Activated CD8-positive, alpha-beta memory T cell treated with anti-CD3 and anti-CD28 coated beads for 36 hours (primary cell): ENCODE measurements around the gene EXOC6B. TPM values are rescaled to one million over a fixed set of nuclear protein-coding genes. Genes with fewer than 3 reads are reported as not detected.
"Not testable (repeated sequence)": the region's sequence is repeated elsewhere in the genome, so short reads cannot be mapped to it uniquely, and the experiment has no call there.

Source experiments
- CTCF ChIA-PET: fragments of 350-600 bp; sonication (Branson Sonifier 250); formaldehyde crosslinking; loops from one replicate; lab custom pipeline; 2021; ENCODE audit warnings: antibody characterized with exemption; lab: Charles Lee
- POLR2A ChIA-PET: fragments of 350-600 bp; sonication (Branson Sonifier 250); formaldehyde crosslinking; loops from one replicate; lab custom pipeline; 2021; ENCODE audit warnings: antibody characterized with exemption; lab: Charles Lee
- total RNA-seq, 2 experiments: library from RNA; stranded (reverse); gene quantifications; one replicate each; pipeline ENCODE4 v1.2.3, GENCODE V29; 2021

Gene EXOC6B
- total RNA-seq, 2 experiments from 2014 or later: 7.0 to 7.8 TPM

DNA sequence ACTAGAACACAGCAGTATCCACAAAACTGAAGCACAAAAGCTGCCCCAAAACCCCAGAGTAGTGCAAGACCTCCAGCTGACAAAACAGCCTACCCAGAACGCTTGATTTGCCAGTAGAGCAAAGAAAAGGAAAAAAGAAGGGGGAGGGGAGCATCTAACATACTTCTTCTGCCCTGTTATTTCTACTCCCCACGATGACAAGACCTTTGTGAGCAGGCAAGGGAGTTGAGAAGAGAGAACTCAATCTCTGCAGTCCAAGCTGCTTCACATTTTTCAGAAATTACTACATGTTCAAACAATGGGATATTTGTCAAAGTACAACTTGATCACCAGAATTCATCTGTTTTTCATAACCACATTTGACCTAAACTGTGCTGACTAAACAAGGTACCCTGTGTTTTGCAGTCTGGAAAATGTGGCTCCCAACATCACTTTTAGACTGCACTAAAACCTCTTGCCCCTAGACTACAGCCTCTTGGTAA lies 286.7 kb downstream of the EXOC6B start:
- ChIA-PET POLR2A (no interaction called here), CTCF (no interaction called here)

DNA sequence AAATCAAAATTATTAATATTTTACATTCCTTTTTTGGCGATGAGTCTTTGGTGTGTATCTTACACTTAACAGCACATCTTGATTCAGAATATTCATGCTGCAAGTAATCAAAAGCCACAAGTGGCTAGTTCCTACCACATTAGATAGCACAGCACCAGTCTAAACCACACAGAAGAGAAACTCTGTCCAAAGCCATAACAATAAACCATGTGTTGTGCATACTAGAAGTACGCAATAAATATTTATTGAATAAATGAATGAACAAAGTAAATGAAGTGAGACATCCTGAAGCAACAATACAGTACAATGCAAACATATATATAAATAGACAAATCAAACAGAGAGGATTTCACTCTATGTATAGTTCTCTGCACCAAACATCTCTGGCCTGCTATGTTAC lies 287.3 kb downstream of the EXOC6B start:
- POLR2A ChIA-PET: no interaction called here

DNA sequence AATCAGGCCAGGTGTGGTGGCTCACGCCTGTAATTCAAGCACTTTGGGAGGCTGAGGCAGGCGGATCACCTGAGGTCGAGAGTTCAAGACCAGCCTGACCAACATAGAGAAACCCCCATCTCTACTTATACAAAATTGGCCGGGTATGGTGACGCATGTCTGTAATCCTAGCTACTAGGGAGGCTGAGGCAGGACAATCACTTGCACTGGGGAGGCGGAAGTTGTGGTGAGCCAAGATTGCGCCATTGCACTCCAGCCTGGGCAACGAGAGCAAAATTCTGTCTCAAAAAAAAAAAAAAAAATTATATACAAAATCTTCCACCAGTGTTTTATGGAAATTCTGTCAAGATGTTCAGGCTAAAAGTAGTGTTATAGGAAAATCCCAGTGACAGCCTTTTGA lies 290.2 kb downstream of the EXOC6B start:
- CTCF ChIA-PET: not testable (repeated sequence)

More for the DNA sequence above, 287.3 kb downstream of the EXOC6B start:
- CTCF ChIA-PET: no interaction called here

DNA sequence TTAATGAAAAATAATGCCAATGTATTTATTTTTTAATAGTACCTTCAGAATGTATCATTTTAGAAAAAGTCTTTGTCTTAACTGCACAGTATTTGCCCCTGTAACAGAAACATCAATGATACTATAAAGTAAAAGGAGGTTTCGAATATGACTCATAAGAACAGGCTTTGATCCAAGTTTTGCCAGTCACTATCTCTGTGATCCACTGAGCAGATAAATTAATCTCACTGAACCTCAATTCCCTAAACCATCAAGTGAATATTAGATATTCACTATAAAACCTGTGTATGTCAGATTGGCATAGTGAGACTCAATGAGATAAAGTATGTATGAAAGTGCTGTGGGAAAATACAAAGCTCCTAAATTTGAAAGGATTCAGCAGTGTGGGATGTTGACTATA lies 292.1 kb downstream of the EXOC6B start:
- ChIA-PET CTCF (no interaction called here), POLR2A (no interaction called here)

More for the DNA sequence above, 290.2 kb downstream of the EXOC6B start:
- POLR2A ChIA-PET: not testable (repeated sequence)

DNA sequence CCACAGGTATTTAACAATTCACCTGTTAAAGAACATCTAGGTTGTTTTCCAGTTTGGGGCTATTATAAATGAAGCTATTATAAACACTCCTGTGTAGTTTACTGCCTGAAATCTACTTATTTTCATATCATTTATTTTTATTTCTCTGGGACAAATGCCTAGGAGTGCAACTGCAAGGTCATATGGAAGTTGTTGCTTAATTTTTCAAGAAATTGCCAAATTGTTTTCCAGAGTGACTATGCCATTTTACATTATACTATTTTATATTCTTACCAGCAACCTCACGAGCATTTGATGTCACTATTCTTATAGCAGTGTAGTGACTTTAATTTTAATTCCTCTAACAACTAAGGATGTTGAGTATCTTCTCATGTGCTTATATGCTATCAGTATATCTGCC lies 298.4 kb downstream of the EXOC6B start:
- POLR2A ChIA-PET: no interaction called here
- CTCF ChIA-PET: no interaction called here

DNA sequence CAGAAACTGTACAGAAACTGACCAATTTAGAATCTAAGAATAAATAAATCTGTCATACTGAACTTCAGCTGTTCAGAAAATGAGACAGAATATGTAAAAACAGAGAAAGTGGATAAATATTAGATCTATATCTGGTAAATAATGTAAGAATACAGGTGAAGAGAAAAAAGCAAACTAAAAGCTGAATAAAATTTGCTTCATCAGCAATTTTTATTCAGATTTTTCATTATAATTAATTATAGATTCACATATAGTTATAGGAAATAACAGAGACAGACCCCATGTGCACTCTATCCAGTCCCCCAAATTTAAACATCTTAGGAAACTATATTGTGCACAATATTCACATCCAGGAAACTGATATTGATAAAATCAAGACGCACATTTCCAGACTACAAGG lies 299.2 kb downstream of the EXOC6B start:
- POLR2A ChIA-PET: no interaction called here
- CTCF ChIA-PET: interaction anchor here (0.6 kb wide), 1 partner anchor 732 kb away, joined by 3 read pairs; no protein-coding TSS in a partner anchor

DNA sequence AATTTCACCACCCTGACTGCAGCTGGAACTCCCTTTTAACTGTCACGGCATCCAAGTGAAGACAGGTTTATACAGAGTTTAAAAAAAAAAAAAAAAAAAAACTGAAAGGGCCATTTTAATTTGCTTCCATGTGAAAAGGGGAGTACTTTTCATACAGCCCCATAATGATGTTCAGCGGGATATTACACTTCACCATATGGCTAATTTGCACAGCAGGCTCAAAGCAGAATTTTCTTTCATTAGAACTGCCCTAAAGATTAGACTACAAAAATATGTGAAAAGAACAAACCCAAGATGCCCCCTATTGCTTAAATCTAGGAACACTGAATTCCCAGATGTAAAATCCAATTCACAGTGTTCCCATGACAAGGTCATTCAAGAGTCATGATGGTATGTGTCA lies 301.8 kb downstream of the EXOC6B start:
- POLR2A ChIA-PET: no interaction called here

DNA sequence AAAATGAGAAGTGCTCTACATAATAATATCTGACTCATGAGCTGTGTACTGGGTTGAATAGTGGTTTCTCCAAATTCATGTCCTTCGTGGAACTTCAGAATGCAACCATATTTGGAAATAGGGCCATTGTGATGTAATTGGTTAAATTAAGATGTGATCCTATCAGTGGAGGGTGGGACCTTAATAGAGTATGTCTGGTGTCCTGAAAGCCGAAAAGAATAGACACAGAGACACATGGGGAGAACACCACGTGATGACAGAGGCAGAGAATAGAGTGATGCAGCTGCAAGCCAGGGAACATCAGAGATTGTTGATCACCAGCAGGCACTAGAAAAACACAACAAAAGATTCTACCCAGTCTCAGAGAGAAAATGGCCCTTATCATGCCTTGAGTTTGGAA lies 310.1 kb downstream of the EXOC6B start:
- POLR2A ChIA-PET: no interaction called here
- CTCF ChIA-PET: no interaction called here

More for the DNA sequence above, 301.8 kb downstream of the EXOC6B start:
- CTCF ChIA-PET: no interaction called here

DNA sequence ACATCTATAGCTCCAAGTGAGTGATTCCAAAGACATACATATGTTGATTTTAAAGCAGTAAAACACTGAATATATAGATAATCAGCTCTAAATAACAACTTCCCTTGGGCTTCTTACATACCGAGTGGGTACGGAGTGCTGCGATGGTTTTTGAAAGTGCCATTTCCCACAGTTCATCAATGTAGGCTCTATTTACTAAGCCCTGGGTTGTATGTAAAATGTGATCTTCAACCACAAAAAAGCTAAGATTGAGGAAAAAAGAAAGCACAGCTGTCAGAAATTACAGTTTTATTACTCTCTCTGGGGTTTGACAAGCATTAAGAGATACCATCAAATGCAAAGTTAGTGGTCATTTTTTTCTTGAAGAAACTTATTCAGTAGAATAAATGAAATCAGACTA lies 312.8 kb downstream of the EXOC6B start:
- POLR2A ChIA-PET: no interaction called here
- CTCF ChIA-PET: no interaction called here

DNA sequence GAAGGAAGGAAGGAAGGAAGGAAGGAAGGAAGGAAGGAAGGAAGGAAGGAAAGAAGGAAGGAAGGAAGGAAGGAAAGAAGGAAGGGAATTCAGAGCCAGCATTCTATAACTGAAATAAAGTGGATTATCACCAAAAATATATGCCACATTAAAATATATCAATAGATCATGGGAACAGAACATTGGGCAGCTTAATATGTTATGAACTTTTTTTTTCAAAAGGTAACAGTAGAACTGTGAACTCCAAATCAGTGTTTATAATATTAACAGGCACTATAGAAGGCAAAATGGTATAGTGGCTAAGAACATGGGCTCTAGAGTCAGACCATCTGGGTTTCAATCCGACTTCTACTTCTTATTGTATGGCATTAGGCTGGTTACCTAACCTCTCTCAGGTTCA lies 313.5 kb downstream of the EXOC6B start:
- CTCF ChIA-PET: no interaction called here
- POLR2A ChIA-PET: no interaction called here

DNA sequence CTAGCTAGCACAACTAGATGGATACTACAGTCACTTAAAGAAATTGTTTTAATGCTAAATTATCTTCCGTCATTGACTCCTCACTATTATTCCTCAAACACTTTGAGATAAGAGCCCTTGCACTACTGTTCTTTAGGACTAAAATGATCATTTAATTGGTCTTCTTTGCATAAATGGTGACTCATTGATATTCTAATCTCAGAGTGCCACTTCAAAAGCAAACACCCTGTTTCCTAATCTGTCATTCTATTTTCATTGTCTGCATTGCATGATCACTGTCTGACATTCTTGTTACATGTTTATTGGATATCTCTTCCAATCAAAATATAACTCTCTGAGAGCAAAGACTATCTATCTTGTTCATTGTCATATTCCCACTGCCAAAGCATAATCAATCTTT lies 313.9 kb downstream of the EXOC6B start:
- POLR2A ChIA-PET: no interaction called here

DNA sequence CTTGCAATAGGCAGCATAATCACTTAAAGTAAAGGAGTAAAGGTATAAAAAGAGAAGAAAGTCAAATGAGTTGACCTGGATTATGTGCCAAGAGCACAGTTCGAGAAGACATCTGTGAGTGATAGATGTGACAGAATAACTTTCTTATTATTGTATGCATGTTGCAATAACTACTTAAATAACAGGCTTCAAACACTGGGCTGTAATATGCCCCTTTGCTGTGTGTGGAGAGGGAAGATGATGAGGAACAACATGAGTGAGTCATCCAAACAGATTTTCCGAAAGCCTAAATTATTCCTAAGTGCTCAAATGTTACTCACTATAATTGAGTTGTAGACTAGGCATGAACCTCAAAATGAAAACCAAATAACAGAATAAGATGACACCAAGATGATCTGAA lies 328.1 kb downstream of the EXOC6B start:
- ChIA-PET POLR2A (no interaction called here), CTCF (no interaction called here)

More for the DNA sequence above, 313.9 kb downstream of the EXOC6B start:
- CTCF ChIA-PET: no interaction called here

DNA sequence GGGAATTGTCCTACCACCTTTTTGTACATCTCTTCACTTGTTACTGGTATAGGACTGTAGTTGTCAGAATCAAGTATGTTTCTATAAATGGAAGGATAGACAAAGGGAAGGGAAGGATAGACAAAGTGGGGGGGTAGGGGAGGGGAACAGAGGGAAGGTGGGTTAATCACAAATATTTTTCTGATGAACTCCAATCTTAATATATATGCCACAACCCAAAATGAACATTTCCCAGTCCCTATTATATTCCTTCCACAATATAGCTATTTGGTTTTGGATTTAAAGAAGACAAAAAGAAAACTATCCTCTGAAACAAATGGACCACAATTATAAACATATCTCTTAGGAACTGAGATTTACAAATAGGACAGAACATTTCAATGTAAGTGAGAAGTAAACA lies 329.4 kb downstream of the EXOC6B start:
- CTCF ChIA-PET: no interaction called here
- POLR2A ChIA-PET: no interaction called here

DNA sequence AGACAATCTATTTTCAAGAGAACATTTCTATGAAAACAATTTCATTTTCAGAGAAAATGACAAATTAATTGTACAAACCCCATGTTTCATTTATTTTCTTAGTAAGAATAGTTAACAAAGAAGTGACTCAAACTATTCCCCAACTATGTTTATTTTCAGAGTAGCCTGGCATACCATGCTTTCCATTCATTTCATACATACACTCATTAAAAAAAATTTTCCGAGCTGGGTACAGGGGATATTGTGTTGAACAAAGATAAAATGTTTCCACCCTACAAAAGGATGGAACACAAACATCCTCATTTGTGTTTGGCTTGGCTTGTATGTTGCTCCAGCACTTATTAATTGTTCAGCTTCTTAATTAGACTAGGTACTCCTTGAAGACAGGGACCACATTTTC lies 331.4 kb downstream of the EXOC6B start:
- CTCF ChIA-PET: no interaction called here
- POLR2A ChIA-PET: no interaction called here

DNA sequence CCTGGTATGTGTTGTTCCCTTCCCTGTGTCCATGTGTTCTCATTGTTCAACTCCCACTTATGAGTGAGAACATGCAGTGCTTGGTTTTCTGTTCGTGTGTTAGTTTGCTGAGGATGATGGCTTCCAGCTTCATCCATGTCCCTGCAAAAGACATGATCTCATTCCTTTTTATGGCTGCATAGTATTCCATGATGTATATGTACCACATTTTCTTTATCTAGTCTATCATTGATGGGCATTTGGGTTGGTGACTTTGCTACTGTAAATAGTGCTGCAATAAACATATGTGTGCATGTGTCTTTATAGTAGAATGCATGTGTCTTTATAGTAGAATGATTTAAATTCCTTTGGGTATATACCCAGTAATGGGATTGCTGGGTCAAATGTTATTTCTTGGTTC lies 341.2 kb downstream of the EXOC6B start:
- CTCF ChIA-PET: not testable (repeated sequence)

DNA sequence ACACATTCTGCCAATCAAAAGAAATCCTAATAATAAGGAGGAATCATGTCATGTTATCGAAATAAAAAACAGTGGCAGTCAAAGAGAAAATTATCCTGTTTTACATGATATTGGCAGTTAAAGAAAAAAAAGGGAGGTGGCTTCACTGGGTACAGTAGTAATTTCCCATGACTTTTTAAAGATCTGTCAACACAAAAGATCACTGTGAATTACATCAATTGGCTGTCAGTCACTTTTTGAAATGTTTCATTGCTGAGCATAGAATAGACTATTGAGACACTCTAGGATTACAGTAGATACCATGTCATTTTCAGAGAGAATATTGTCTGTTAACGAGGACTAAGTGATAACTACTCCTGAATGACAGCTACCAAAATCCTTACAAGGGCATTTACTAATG lies 342.5 kb downstream of the EXOC6B start:
- CTCF ChIA-PET: no interaction called here
- POLR2A ChIA-PET: no interaction called here

More for the DNA sequence above, 341.2 kb downstream of the EXOC6B start:
- POLR2A ChIA-PET: not testable (repeated sequence)

DNA sequence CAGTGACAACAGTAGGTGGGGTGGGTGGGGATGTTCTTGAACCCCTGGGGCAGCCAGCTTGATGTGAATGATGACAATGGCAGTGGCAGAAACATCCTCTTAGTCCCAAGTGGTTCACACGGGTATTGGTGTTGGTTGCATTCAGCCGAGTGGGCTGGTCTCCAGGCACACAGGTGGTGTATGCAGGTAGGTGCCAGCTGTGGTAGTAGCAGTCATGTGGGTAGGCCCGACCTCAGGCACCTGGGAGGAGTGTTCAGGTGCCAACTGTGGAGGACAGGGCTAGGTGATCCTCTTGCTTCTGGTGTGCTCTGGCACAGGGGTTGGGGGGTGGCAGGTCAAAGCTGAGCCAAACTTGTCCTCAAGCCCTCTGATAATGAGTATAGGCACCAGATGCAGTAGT lies 350.6 kb downstream of the EXOC6B start:
- POLR2A ChIA-PET: no interaction called here
- CTCF ChIA-PET: no interaction called here

DNA sequence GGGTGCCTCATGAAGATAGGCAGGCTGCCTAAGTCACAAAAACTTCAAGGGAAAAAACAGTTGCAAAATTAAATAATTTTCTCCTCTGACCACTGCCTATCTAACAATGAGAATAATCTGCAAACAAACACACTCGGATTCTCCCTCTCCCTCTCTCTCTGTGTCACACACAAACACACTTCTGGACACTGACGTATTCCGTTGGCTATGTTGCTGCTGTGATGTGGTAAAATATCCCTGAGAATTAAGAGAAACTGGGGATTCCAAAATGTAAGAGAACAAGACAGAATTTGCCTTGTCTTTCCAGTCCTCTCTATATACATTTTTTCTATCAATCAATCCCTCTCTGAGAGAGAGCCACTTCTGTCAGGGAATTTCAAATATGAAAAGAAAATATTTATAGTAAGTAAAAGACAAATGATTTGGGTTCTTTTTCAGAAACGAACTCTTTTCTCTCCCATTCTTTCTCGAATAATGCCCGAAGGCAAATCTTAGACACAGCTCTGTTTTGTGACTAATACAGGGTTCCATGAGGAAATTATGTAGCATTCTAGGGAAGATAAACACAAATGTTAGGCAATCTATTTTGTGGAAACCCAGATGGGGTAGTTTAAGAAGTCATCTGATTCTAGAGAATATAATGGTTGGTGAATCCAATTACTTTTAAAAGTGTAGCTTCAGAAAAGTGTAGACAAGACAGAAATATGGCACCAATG lies 367.9 kb downstream of the EXOC6B start:
- CTCF ChIA-PET: no interaction called here
- POLR2A ChIA-PET: no interaction called here

DNA sequence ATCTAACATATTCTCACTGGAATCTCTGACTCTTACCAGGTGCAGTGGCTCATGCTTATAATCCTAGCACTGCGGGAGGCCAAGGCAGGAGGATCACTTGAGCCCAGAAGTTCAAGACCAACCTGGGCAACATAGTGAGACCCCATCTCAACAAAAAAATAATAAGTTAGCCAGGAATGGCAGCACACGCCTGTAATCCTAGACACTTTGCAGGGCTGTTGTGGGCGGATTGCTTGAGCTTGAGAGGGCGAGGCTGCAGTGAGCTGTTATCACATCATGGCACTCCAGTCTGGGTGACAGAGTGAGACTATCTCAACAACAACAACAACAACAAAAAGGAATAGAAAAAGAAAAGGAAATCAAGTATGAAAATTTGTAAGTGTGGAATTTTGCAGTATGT lies 371.6 kb downstream of the EXOC6B start:
- ChIA-PET POLR2A (no interaction called here), CTCF (no interaction called here)

DNA sequence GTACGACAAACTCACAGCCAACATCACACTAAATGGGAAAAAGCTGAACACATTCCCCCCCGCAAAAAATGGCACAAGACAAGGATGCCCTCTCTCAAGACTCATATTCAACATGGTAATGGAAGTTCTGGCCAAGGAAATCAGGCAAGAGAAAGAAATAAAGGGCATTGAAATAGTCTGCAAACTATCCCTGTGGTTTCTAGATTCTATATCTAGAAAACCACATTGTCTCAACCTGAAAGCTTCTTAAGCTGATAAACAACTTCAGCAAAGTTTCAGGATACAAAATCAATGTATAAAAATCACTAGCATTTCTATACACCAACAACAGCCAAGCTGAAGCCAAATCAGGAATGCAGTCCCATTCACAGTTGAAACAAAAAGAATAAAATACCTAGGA lies 383.6 kb downstream of the EXOC6B start:
- CTCF ChIA-PET: no interaction called here
- POLR2A ChIA-PET: no interaction called here

DNA sequence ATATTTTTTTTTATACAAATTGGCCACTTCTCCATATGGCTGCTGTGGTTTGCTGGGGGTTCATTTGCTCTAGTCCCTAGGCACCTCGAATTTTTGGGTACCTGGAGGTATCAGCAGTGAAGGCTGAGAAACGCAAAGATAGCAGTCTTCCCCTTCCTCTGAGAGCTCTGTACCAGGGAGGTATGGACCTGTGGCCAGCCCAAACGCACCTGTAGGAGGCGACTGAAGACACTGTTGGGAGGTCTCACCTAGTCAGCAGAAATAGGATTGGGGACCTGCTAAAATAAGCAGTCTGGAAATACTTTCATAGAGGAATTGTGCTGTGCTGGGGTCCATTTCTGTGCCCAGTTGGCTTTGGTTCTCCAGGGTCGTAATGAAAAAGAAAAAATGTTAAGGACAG lies 385.9 kb downstream of the EXOC6B start:
- CTCF ChIA-PET: no interaction called here
- POLR2A ChIA-PET: no interaction called here

DNA sequence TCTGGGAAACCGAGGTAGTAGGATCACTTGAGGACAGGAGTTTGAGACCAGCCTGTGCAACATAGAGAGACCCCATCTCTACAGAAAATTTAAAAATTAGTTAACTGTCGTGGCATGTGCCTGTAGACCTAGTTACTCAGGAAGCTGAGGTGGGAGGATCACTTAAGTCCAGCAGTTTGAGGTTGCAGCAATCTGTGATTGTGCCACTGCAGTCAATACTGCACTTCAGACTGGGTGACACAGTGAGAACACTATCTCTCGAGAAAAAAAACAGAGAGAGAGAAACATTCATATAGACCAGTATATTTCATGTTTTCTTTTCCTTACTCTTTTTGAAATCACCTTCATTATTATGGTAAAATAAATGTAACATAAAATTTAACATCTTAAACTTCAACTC lies 387.5 kb downstream of the EXOC6B start:
- CTCF ChIA-PET: no interaction called here
- POLR2A ChIA-PET: no interaction called here
